Common myeloid progenitor, CD34-positive (primary cell): ENCODE results near the gene PAXX.

Experiments used
- CTCF ChIA-PET: fragments of 350-600 bp; sonication (Branson Sonifier 250); formaldehyde crosslinking; loops from one replicate; lab custom pipeline; 2021; ENCODE audit warnings: antibody characterized with exemption; lab: Charles Lee
- POLR2A ChIA-PET: fragments of 350-600 bp; sonication (Branson Sonifier 250); formaldehyde crosslinking; loops from one replicate; lab custom pipeline; 2021; ENCODE audit warnings: antibody characterized with exemption; lab: Charles Lee
- DNase-seq, 3 donors: peaks; one replicate each; pipeline versions ENCODE4 v3.0.0 to v3.0.0-alpha.2; 2013
- H3K27ac ChIP-seq, 2 experiments: 1 replicate in 1 of 2; 2 replicates in 1 of 2; pipeline ENCODE4 v1.7.0; 2013; ENCODE audit warnings: inconsistent platforms in 2 of 2, low read length in 2 of 2, mild to moderate bottlenecking in 2 of 2, low read depth in 1 of 2, moderate library complexity in 1 of 2; ENCODE audit not compliant: severe bottlenecking in 2 of 2, insufficient read depth in 1 of 2, poor library complexity in 1 of 2
- H3K27me3 ChIP-seq, 5 experiments: replicated peaks in 2 of 5; 1 replicate in 3 of 5; 2 replicates in 2 of 5; pipeline versions ENCODE4 v1.6.1 to v1.7.0; 2013; ENCODE audit warnings: low read length in 4 of 5, mild to moderate bottlenecking in 2 of 5, moderate library complexity in 2 of 5, inconsistent platforms in 1 of 5; ENCODE audit not compliant: insufficient read depth in 5 of 5, control insufficient read depth in 4 of 5
- H3K36me3 ChIP-seq, 4 experiments: 1 replicate in 2 of 4; 2 replicates in 2 of 4; pipeline versions ENCODE4 v1.6.1 to v1.7.0; 2013; ENCODE audit warnings: low read length in 3 of 4, control low read depth in 1 of 4, mild to moderate bottlenecking in 1 of 4; ENCODE audit not compliant: control insufficient read depth in 4 of 4, insufficient read depth in 4 of 4
- H3K4me1 ChIP-seq, 4 experiments: 1 replicate in 3 of 4; 2 replicates in 1 of 4; pipeline versions ENCODE4 v1.6.1 to v1.7.1; 2013; ENCODE audit warnings: low read length in 3 of 4, mild to moderate bottlenecking in 3 of 4, control low read depth in 1 of 4, inconsistent platforms in 1 of 4, moderate library complexity in 1 of 4; ENCODE audit not compliant: control insufficient read depth in 4 of 4, insufficient read depth in 4 of 4; ENCODE audit errors: control extremely low read depth in 1 of 4
- H3K4me3 ChIP-seq, 7 experiments: 1 replicate in 4 of 7; 2 replicates in 3 of 7; pipeline versions ENCODE4 v1.5.1 to v1.7.0; 2013; ENCODE audit warnings: mild to moderate bottlenecking in 7 of 7, low read length in 6 of 7, moderate library complexity in 6 of 7, inconsistent platforms in 2 of 7, low read depth in 2 of 7, control low read depth in 1 of 7; ENCODE audit not compliant: insufficient read depth in 4 of 7, control insufficient read depth in 1 of 7; ENCODE audit errors: extremely low read depth in 1 of 7
- H3K9me3 ChIP-seq, 5 experiments: 1 replicate in 4 of 5; 2 replicates in 1 of 5; pipeline versions ENCODE4 v1.6.1 to v1.7.1; 2013; ENCODE audit warnings: low read length in 4 of 5, mild to moderate bottlenecking in 2 of 5, inconsistent platforms in 1 of 5, low read depth in 1 of 5, moderate library complexity in 1 of 5; ENCODE audit not compliant: control insufficient read depth in 4 of 5, insufficient read depth in 2 of 5; ENCODE audit errors: control extremely low read depth in 1 of 5
- WGBS: methylation state at CpG from one replicate; pipeline ENCODE4 v1.1.5; 2013; ENCODE audit not compliant: insufficient coverage; 5-methylcytosine and 5-hydroxymethylcytosine counted together

PAXX gene

DNA sequence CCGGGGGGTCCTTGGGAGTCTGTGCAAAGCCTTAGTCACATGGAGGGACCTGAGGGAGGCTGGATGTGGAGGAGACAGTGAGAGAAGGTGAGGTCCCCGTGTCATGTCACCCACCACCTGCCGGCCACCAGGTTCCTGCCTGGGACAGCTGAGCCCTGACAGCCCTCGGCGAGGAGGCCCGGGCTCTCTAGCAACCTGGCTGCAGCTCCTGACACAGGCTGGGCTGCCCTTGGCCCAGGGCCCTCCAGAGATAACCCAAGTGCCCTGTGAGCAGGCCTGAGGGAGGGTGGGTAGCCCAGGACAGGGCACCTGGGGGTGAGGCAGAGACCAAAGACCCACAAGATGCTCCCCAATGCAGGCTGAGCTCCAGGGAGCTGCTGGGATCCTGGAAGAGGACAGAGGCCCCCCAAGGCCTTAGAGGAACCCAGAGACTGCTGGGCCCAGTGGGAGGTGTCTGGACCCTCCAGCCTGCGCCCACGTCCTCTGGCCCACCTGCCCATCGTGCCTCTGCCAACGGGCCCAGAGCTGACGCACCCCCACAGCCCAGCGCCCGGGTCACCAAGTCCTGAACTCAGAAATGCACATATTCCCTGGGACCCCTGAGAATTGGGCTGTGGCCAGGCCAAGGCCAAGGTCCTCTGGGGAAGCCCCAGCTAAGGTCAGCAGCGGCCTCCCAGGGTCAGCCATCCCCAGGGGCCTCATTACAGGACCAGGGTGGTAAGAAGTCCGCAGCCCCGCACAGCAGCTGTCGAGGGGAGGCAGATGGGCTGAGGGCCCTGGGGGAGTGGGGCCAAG is 23.7 kb upstream of the PAXX start:
- POLR2A ChIA-PET = no interaction called here
- Histone ChIP-seq H3K27me3 (peaks cover 0 to 2% (median 0%) of the 10 kb centered on the region in 5 experiments), H3K36me3 (no peaks in the 10 kb centered on the region), H3K4me1 (peaks cover 0 to 8% (median 7%) of the 10 kb centered on the region in 4 experiments), H3K4me3 (no peak overlapping the region), H3K9me3 (no peaks in the 10 kb centered on the region), H3K27ac (no peak overlapping the region)
- CTCF ChIA-PET = interaction anchor here (1.1 kb wide), 1 partner anchor 66 kb away, joined by 4 read pairs; no protein-coding TSS in a partner anchor
- 90% methylated on average over 16 of the region's 17 CpGs for WGBS
- DNase-seq = no peak

DNA sequence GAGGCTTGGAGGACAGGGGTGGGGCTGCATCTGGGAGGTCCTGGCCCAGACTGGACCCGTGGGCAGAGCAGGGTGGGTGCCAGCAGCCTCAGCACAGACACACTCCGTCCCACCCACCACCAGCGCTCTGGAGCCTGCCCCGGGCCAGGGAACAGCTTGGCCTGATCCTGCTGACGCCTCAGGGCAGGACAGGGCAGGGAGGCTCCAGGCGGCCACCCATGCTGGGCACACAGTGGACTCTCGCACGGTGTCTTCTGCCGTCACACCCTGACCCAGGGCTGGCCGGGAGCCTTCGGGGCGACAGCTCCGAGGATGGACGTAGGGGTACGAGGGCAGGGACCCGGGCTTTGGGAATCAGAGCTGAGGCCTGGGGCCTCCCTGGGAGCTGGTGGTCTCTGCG is 23.1 kb upstream of the PAXX start:
- peaks cover 0 to 2% (median 0%) of the 10 kb centered on the region in 5 experiments for H3K27me3 ChIP-seq
- no peak for DNase-seq
- no peaks in the 10 kb centered on the region for H3K36me3 ChIP-seq
- POLR2A ChIA-PET = no interaction called here
- no peak overlapping the region for H3K4me3 ChIP-seq
- WGBS = 93% methylated on average over 15 of the region's 17 CpGs
- CTCF ChIA-PET = interaction anchor here (1.1 kb wide), 1 partner anchor 66 kb away, joined by 4 read pairs; no protein-coding TSS in a partner anchor
- H3K9me3 ChIP-seq = no peaks in the 10 kb centered on the region
- H3K4me1 ChIP-seq = peaks cover 0 to 8% (median 7%) of the 10 kb centered on the region in 4 experiments
- H3K27ac ChIP-seq = no peak overlapping the region

DNA sequence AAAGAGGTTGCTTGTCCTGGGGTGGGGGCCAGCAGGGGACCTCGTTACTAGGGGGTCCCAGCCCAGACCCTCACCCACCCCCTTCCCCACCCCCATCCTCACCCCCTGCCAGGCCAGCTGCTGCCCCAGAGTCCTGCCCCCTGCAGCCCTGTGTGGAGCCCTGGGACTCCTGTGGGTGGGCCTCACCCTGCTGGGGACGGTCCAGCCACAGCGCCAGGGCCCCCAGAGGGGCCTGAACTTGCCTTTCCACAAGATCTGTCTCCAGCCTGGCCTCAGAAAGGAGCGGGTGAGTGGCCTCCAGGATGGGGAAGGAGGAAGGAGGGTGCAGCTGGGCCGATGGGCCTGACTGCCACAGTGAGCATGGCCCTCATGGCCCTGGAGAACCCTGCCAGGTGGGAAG is 22.4 kb upstream of the PAXX start:
- POLR2A ChIA-PET = no interaction called here
- CTCF ChIA-PET = no interaction called here
- 83% methylated on average over 4 of the region's 5 CpGs for WGBS
- Histone ChIP-seq H3K4me3 (no peak overlapping the region), H3K9me3 (no peaks in the 10 kb centered on the region), H3K36me3 (no peaks in the 10 kb centered on the region), H3K27ac (no peak overlapping the region), H3K27me3 (peaks cover 0 to 2% (median 0%) of the 10 kb centered on the region in 5 experiments), H3K4me1 (peaks cover 0 to 11% (median 8%) of the 10 kb centered on the region in 4 experiments)
- DNase-seq = no peak

DNA sequence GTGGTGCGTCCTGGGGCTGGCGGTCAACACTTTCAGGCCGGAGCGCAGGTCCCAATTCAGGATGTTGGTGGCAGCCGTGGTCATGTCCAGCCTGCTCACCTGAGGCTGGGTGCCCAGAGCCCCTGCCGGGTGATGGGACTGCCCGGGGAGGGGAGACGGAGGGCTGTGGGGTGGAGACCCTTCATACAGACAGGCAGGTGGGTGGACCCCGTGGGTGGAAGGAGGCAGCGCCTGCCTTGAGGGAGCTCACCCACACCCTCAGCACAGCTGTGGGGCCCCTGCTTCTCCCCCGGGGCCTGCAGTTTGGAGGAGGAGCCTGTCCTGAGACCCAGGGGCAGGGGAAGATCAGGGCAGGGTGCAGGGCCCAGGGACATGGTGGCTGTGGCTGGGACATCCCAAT is 21.9 kb upstream of the PAXX start:
- DNase-seq = no peak
- Histone ChIP-seq H3K27ac (no peak overlapping the region), H3K27me3 (peaks cover 0 to 2% (median 0%) of the 10 kb centered on the region in 5 experiments), H3K36me3 (no peaks in the 10 kb centered on the region), H3K4me3 (no peak overlapping the region), H3K4me1 (peaks cover 0 to 17% (median 14%) of the 10 kb centered on the region in 4 experiments), H3K9me3 (no peaks in the 10 kb centered on the region)
- WGBS = 97% methylated on average over 6 of the region's 11 CpGs
- ChIA-PET CTCF (interaction anchor here (1.2 kb wide), 1 partner anchor 20 kb away, joined by 3 read pairs; no protein-coding TSS in a partner anchor), POLR2A (no interaction called here)

DNA sequence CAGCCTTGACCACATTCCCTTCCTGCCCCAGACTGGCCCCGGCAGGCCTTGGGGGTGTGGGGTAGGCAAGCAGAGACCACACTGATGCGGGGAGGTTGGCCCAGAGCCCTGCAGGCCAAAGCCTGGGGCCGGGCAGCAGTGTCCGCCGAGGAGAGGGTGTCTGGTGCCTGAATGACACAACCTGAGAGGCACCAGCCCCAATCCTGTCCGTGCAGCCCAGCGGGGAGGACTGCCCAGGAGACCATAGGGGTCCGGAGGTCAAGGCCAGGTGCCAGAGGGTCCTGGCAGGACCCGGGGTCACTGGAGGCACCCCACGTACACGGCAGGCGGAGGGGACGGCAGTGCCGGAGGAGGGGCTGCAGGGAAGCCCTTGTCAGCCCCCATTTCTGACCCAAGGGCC is 20.5 kb upstream of the PAXX start:
- CTCF ChIA-PET = interaction anchor here (1.2 to 1.3 kb wide), 2 partner anchors 26 to 129 kb away, joined by 3 read pairs; partner anchors contain the start of gene AJM1

DNA sequence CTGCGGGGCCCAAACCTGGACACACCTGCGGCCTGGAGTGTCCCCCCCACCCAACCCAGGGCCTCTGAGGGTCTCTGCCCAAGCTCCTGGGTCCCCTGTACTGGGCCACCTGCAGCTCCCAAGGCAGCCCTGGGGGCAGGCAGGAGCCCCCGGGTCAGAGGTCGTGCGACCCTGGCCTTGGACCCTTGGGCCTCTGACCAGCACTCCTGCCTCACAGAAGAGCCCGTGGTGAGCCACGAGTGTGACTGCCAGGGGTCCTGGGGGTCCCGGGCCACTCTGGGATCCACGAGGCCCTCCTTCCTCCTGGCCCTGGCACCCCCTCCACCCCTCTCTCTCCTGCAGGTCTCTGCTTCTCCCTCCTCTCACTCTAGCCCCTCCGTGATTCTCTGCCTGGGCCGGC is 19.9 kb upstream of the PAXX start:
- Histone ChIP-seq H3K27me3 (peaks cover 0 to under 1% (median 0%) of the 10 kb centered on the region in 5 experiments), H3K4me1 (peaks cover 0 to 30% (median 27%) of the 10 kb centered on the region in 4 experiments), H3K9me3 (no peaks in the 10 kb centered on the region), H3K36me3 (no peaks in the 10 kb centered on the region), H3K4me3 (no peak overlapping the region), H3K27ac (no peak overlapping the region)
- POLR2A ChIA-PET = no interaction called here
- CTCF ChIA-PET = interaction anchor here (1.3 kb wide), 1 partner anchor 26 kb away, joined by 3 read pairs; no protein-coding TSS in a partner anchor
- DNase-seq = no peak
- WGBS = 95% methylated on average over 11 of the region's 11 CpGs

More for the DNA sequence above, 20.5 kb upstream of the PAXX start:
- Histone ChIP-seq H3K36me3 (no peaks in the 10 kb centered on the region), H3K4me1 (peaks cover 0 to 25% (median 22%) of the 10 kb centered on the region in 4 experiments), H3K4me3 (no peak overlapping the region), H3K27me3 (no peaks in the 10 kb centered on the region), H3K9me3 (no peaks in the 10 kb centered on the region), H3K27ac (no peak overlapping the region)
- POLR2A ChIA-PET = interaction anchor here (0.6 kb wide), 1 partner anchor 27 kb away, joined by 3 read pairs; the partner anchor contains the start of gene C8G
- 90% methylated on average over 14 of the region's 14 CpGs for WGBS
- no peak for DNase-seq

DNA sequence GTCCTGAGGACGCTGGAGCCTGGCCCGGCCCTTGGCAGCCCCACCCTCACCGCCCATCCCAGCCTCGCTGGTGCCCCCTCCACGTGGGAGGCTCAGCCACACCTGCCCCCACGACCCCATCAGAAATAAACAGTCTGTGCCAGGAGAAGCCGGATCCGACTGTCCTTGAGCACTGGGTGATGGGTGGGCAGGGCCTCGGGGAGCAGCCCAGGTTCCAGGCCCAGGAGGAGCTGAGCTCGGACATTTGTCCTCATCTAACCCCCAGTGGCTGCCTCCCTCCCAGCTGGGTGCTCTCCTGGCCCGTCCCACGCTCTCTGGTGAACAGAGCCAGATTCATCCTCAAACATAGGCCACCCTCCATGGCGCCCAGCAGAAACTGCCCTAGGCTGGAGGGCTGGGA is 19.5 kb upstream of the PAXX start:
- ChIA-PET CTCF (interaction anchor here (1.3 kb wide), 1 partner anchor 25 kb away, joined by 3 read pairs; no protein-coding TSS in a partner anchor), POLR2A (no interaction called here)
- no peak for DNase-seq
- 85% methylated on average over 9 of the region's 13 CpGs for WGBS
- peaks cover 0 to 4% (median 0%) of the 10 kb centered on the region in 5 experiments for H3K27me3 ChIP-seq
- no peaks in the 10 kb centered on the region for H3K9me3 ChIP-seq
- H3K4me1 ChIP-seq = peaks cover 0 to 34% (median 31%) of the 10 kb centered on the region in 4 experiments
- H3K4me3 ChIP-seq = no peak overlapping the region
- H3K27ac ChIP-seq = no peak overlapping the region
- no peaks in the 10 kb centered on the region for H3K36me3 ChIP-seq
